ENCODE results near the gene TSN.

- TF ChIP-seq CTCF (IDR thresholded peaks at IDR 0.05) (no peak), JUND (IDR thresholded peaks at IDR 0.05) (no peak), MAX (IDR thresholded peaks at IDR 0.05; ENCODE audit: low read depth) (no peak)
These were observed 54.2 kb downstream of the TSN start for GRCh38 chr2:121809607-121810006.

All from SK-N-SH (cell line).